Putamen (tissue), 1 donor: Measurements from ENCODE around the gene SLC9A3.
"Not testable (repeated sequence)": the region's sequence is repeated elsewhere in the genome, so short reads cannot be mapped to it uniquely, and the experiment has no call there.

ENCODE experiments used
- DNase-seq: peaks from one replicate; pipeline ENCODE4 v3.0.0-alpha.2; 2016; ENCODE audit warnings: low spot score

Gene SLC9A3

DNA sequence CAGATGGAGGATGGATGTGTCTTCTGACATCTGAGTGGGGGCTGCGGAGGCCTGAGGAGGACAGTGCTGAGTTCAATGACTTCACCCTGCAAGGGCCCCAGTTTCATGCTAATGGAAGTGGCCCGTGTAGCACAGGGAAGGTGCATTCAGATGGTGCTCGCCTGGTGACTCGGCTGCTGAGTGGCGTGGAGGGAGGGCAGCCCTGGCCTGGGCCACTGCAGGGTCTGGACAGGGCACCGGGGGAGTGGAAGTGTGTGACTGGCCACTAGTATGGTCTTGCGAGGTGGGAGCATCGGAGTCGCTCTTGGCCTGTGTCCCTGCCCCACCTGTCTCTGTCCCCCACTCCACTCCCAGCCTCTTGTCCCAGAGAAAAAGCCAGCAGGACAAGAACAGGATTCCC, 1.7 kb upstream of the SLC9A3 start:
- DNase-seq, result no peak

- no peak for DNase-seq
These were observed 918 bp upstream of the SLC9A3 start for GRCh38 chr5:524973-525761.

DNA sequence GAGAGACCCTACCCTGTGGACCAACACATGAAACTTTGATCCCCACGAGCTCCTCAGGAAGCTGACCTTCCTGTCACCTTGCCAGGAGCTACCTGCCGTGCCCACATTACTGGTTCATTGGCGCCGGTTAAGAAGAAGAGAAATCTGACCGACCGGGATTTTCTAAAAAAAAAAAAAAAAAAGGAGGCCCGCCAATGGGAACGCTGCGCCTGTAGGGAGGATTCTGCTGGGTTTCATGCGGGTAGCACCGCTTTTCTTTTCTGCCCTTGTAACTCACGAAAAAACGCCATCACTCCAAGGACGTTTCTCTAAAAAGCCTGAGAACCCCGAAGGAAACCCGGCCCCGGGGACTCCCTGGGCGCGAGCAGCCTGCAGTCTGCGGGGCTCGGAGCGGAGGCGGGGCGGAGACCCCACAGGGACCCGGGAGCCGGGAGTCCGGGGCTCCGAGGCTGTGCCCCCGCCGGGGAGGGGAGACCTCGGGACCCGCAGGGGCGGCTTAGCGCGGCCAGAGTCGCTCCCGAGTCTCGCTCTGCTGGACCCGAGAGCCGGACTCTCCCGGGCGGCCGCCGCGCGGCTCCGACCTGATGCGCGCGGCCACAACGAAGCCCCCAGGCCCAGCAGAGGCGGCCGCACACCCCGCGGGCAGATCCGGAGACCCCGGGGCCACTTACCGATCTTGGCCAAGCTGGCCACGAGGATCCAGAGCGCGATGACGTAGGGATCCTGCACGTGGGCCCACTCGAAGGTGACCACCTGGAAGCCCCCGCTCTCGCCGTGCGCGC, 617 bp downstream of the SLC9A3 start:
- no peak for DNase-seq

DNA sequence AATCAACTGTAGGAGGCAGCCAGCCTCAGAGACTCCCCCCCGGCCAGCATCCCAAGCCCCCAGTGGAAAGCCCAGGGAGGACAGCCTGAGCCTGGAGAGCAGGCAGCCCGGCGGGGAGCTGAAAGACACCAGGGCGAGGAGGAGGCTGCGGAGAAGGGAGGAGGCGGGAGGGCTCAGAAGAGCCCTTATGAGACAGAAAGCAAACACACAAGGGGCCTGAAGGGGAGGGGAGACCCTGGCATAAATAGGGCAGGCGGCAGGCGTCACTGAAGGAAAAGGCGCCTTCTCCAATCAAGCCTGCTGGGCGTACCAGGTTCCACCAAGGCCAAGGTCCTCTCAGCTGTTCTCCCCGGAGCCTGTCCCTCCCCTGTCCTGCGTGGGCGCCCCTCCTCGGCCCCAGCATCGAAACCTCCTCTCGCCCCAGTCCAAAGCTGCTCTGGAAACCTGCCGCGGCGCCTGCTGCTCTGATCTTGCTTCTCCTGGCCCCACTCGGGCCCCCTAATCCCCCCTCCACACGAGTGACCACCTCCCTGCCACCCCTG, 1.3 kb downstream of the SLC9A3 start:
- no peak for DNase-seq

GRCh38 chr5:522116-522515, 2.1 kb downstream of the SLC9A3 start:
- no peak for DNase-seq

DNA sequence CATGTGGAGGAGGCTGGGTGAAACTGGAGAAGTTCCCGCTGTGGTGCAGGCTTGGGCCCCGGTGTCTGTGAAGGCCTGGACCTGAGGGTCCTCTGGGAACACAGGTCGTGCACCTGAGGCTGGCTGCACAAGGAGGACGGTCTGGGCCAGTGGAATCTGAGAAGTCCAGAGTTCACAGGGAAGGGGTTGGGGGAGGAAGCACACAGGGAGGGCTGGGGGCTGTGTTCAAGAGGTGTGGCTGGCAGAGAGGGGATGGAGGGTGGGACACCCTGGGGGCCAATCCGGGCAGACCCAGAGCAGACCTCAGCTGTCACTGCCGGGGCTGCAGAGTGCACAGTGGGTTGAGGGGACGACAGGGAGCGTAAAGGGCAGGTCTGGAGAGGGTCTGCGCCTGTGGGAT, 2.6 kb downstream of the SLC9A3 start:
- no peak for DNase-seq

GRCh38 chr5:520850-521226, 3.4 kb downstream of the SLC9A3 start:
- no peak for DNase-seq

GRCh38 chr5:520196-520849, 3.9 kb downstream of the SLC9A3 start:
- DNase-seq, result no peak

DNA sequence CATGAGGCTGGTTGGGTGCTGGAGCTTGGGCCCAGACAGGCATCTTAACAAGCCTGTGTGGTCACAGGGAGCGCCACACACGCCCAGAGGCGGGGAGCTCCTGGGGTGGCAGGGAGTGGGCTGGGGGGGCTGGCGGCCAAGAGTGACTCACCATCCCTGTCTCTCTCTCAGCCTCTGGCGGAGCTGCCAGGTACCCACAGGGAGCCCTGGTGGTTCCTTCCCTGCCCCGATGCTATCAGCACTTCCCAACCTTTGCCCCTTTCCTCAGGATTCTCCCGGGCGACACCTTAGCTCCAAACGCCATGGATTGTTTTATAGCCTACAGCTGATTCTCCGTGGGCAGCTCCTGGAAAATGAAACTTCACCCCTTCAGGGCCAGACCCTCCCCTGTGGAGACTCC, 5.5 kb downstream of the SLC9A3 start:
- DNase-seq, result no peak

GRCh38 chr5:517535-518100, 6.6 kb downstream of the SLC9A3 start:
- DNase-seq, result no peak

DNA sequence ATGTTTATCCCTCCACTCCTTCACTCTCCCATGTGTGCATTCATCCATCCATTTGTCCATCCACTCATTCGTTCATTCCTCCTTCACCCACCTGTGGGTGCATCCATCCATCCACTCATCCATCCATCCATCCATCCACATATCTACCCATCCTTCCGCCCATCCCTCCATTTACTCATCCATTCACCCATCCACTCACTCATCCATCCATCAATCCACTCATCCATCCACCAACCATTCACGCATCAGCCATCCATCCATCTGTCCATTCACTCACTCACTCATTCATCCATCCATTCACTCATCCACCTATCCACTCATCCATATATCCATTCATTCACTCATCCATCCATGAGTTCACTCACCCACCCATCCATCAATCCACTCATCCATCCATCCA, 7.3 kb downstream of the SLC9A3 start:
- no peak for DNase-seq

DNA sequence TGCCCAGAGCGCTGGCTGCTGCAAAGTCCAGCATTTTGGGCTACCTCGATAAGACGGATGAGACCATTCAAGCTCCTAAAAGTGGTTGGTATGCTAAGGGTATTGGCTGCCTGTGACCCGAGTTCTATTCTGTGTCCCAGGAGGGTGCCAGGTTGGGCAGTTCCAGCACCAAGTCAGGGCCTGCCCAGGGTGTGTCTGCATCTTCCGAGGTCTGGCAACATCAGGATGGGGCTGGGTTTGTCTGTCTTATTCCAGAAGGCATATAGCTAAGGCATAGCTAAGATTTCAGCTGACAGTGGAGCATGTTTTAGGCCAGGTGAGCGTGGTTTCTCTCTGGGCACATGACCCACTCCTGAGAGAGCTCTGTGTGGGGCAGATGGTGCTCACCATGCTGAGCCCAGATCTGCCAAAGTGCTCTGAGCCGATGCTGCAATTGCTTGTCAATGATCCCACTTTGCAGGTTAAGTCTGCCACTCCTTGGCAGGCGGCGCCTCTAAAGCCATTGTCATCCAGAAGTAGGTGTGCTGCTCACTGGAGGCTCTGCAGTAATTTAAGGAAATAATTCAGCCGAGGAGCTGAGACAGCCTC, 7.8 kb downstream of the SLC9A3 start:
- DNase-seq, result no peak

DNA sequence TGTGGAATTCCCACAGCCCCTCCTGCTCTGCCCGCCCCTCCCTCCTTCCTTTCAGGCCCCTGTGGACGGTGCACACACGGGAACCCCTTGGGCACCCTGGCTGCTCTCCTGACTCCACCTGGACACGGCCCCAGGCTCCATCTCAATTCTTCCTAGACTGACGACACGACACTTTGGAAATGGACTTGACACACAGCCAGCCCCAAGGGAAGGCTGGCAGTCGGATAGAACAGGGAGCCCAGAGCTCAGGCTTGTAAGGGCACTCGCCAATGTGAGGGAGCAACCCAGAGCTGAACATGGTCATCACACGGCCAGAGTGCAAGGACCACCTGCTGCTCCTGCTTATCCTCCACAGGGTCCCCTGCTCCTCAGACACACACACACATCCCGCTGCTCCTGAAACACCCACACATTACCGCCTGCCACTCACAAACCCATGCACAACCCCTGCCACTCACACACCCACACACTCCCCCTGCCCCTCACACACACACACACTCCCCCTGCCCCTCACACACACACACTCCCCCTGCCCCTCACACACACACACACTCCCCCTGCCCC, 8.9 kb downstream of the SLC9A3 start:
- DNase-seq, result no peak

GRCh38 chr5:514673-515072, 9.6 kb downstream of the SLC9A3 start:
- DNase-seq, result no peak

DNA sequence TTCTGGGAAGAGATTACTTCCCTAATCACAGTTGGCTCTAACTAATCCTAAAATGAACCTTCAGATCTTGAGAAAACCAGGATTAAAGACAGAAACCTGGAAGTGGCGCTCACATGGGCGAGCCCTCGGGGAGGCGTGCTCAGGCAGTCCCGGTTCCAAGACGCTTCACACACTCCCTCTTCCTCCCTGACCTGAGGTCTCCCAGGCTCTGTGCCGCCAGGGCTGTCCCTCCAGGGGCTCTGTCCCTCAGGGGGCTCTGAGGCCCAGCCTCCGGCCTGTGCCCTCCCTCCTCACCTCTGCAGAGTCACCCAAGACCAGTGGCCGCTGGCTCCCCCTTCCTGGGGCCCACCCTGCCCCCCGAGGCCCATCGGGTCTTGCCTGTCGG, 10.2 kb downstream of the SLC9A3 start:
- no peak for DNase-seq

DNA sequence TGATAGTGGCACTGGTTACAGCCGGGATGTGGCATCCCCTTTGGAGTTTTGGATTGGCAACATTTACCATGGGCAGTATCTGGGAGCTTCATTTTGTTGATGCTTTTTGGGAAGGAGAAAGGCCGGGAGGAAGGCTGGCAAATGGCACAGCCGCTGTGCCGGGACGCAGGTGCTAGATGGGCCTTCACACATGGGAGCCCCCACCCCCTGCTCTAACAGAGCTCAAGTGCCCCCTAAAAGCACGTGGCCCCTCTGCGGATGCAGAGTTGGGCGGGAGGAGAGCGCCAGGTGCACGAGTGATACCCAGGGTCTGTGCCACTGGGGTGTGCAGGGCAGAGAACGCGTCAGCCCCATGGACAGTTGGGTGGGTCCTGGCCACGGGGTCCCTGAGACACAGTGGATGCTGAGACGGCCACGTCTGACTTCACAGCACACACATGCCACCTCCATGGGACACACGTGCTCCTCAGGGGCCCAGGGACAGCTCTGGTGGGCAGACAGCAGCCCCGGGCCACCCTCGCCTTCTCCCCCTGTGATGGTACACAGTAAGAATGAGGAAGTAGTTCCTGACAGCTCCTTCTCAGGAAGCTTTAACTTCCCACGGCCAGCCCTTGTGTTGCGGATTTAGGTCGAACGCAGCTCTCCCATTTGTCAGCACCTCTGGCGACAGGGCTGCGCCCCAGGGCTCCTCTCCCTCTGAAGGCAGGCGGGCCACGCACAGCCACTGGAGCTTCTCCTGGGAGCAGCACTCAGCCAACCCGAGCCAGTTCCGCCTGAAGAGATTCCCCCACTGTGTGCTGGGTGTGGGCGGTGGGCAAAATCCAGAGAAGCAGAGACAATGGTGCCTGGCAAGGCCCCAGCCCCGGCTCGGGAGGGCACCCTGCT, 10.8 kb downstream of the SLC9A3 start:
- no peak for DNase-seq

- no peak for DNase-seq
These were observed 12.8 kb downstream of the SLC9A3 start for GRCh38 chr5:511476-511875.

DNA sequence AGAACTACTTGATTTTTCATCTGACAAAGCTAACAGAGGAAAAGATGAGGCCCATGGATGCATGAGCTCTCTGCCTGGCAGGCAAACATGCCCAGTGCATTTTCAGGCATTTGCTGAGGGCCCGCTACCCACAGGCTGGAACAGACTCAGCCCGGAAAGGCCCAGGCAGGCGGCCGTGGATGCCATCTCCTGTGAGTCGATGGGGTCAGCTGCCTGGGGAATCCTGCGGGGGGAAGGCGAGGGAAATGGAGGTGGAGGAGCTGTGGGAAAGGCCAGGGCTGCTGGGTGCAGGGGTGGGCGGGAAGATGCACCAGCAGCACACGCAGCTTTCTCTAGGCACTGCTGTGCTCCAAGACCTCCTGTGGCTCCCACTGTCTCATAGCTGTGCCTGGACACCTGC, 13.7 kb downstream of the SLC9A3 start:
- no peak for DNase-seq

GRCh38 chr5:509611-510185, 14.6 kb downstream of the SLC9A3 start:
- no peak for DNase-seq

- DNase-seq, result not testable (repeated sequence)
These were observed 16.2 kb downstream of the SLC9A3 start for GRCh38 chr5:507986-508575.
